G401 (cell line): ENCODE results near the gene CARMIL1. TPM values are rescaled to one million over a fixed set of nuclear protein-coding genes. Genes with fewer than 3 reads are reported as not detected.
"Not testable (repeated sequence)": the region's sequence is repeated elsewhere in the genome, so short reads cannot be mapped to it uniquely, and the experiment has no call there.

ENCODE experiments used
- DNase-seq: peaks from one replicate; pipeline ENCODE4 v3.0.0-alpha.2; 2015; ENCODE audit warnings: low spot score
- in situ Hi-C: cut with HindIII; loops from 2 replicates; pipeline ENCODE4 v1.10.0; 2016; ENCODE audit warnings: low sequenced_read_pairs, mixed read lengths
- total RNA-seq: library from RNA; depleted of rRNA; stranded (reverse); fragments of >200 nt; shearing (Covaris generic); gene quantifications from 2 replicates; pipeline ENCODE4 v1.2.3, GENCODE V29; 2014

The CARMIL1 gene
- total RNA-seq, 1 experiment from 2014 or later = 0.20 TPM

DNA sequence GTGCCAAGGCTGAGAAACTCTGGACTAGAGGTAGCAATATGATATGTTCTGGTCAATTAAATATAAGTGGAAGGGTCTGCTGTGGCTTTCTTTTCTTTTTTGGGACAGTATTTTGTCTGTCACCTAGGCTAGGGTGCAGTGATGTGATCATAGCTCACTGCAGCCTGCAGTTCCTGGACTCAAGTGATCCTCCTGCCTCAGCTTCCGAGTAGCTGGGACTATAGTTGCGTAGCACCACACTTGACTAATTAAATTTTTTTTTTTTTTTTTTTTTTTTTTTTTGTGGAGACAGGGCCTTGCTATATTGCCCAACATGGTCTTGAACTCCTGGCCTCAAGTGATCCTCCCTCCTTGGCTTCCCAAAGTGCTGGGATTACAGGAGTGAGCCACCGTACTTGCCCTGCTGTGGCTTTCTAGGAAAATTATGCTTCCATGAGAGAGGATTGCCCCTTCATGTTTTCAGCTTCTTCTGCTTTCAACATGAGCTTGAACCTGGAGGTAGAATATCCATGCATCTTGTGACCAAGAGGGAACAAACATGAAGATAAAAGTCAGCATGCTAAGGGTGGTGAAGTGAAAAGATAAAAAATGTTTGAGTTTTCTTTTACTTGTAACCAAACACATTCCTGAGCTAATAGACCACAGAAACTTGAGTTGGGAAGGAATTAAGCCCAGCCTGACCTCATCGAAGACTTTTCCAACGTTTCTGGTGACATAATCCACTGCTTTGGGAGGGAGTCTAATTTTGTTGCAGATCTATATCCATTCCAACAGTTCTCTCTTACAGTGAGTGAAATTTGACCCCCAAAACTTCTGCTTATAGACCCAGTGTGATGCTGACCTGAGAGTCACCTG lies 75.1 kb downstream of the CARMIL1 start:
- in situ Hi-C loops = no loop called here
- DNase-seq = no peak

DNA sequence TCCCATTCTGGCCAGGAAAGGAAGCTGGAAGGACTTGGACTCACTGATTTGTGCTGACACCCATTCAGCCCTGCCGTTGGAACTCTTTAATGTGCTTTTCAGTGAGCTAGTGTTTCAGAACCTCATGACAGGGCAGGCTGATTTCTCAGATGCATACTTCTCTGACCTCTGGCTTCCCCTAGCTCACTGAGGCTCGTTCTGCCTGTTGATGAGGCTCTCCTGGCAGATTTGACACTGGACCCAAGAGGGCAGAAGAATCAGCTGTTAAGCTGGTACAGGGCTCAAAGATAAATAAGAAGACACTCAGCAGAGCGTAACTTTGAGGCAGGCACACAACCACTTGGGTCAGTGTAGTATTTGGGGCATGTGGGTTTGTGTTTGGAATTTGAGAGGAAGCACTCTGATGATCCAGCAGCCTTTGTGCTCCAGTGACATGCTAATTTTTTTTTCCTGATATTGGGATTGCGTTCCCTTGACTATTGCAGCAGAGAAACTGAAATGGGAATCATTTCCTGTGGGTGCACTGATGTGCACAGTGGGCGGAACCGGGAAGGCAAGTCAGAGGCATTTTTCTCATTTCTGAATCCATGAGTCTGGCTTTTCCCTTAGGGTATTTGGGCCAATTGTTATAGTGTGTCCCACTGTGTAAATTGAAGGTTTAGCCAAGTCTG lies 80.2 kb downstream of the CARMIL1 start:
- peak; percentile 37 for DNase-seq
- in situ Hi-C loops = no loop called here

- in situ Hi-C loops = no loop called here
- DNase-seq = peak; percentile 34
Observed at GRCh38 chr6:25359891-25360290, 80.7 kb downstream of the CARMIL1 start.

- DNase-seq = no peak
- in situ Hi-C loops = no loop called here
Observed at GRCh38 chr6:25360621-25361020, 81.4 kb downstream of the CARMIL1 start.

DNA sequence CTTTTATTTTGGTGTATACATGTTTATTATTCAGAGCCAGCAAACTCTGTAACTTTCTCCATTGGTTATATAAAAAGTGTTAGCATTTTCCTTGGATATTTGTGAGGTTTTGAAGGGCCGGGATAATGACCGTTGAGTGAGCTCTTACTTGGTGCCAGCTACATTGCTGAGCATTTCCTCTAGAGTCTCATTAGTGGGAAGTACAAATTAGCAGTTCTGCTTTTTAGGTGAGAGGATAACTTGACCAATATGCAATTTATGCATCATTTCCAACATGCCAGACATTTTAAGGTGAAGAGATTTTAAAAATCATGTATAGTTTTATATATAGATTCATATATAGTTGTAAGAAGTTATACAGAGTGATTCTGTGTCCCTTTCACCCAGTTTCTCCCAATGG lies 84.3 kb downstream of the CARMIL1 start:
- in situ Hi-C loops = no loop called here
- DNase-seq = no peak

DNA sequence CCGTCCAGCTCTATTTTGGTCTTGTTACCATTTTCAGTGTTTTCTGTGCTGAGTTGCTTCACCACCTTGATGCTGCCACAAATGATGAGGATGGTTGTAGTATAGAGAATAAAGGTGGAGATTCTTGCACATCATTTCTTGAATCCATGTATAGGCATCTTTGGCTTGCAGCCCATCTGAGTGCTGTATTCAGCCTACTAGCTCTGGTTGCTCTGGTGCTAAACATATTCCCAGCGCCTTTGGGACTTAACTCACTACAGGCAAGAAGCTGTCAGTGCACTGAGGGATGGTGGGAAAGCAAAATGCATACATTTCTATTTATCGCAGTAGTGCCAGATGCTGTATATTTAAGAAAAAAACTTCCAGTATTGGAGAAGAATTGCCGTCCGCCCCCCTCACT lies 86.0 kb downstream of the CARMIL1 start:
- in situ Hi-C loops = no loop called here
- no peak for DNase-seq

- in situ Hi-C loops = no loop called here
- no peak for DNase-seq
Observed at GRCh38 chr6:25366903-25367545, 87.8 kb downstream of the CARMIL1 start.

DNA sequence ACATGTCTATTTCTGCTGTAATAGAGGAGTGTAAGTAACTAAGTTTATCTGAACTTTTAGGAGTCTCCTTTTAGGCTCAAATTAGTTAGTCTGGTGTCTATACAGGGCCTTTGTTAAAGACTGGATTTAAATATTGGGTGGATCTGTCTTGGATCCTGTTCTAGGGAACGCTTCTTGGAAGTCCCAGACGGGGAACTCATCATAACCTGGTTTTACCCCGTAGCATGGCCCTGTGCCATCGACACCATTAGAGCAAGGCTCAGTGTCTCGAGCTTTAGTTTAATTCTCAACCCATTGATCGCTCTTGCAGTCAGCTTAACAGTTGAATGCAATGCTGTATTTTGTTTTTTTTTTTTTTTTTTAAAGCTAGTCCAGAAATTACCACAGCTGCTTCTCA lies 89.9 kb downstream of the CARMIL1 start:
- in situ Hi-C loops = no loop called here
- peak; percentile 57 for DNase-seq

DNA sequence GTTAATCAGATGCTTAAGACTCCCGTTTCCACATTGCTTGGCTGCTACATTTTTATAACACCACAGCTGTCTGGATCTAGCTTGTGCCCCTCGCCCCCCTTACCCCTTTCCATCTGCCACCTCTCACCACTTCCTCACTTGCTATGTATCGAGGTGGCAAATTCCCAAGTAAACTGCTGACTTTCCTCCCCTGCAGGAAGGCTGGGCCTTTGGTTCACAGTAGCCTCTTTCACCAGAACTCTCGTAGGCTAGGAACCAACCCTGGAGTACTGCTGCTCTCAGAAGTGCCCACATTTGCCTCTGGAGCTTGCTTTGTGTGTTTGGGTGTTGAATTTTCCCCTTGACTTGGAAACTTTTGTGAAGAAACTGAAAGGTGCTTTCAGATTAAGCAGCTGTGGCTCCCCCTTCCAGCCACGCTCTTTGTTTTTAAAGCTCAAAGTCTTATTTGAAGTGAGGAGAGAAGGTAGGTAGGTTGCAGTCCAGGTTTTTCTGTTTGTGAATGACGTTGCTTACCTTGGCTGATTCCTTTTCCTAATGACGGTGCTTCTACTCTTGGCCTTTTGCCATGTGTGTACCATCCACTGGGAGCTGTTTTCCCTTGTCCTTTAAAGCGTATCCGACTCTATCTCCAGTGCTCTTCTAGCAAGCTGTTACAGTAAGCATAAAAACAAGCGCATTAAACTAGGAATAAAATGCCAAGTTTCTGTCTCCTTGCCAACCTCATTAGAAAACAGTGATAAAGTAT lies 90.4 kb downstream of the CARMIL1 start:
- peak; percentile 39 for DNase-seq
- in situ Hi-C loops = no loop called here

DNA sequence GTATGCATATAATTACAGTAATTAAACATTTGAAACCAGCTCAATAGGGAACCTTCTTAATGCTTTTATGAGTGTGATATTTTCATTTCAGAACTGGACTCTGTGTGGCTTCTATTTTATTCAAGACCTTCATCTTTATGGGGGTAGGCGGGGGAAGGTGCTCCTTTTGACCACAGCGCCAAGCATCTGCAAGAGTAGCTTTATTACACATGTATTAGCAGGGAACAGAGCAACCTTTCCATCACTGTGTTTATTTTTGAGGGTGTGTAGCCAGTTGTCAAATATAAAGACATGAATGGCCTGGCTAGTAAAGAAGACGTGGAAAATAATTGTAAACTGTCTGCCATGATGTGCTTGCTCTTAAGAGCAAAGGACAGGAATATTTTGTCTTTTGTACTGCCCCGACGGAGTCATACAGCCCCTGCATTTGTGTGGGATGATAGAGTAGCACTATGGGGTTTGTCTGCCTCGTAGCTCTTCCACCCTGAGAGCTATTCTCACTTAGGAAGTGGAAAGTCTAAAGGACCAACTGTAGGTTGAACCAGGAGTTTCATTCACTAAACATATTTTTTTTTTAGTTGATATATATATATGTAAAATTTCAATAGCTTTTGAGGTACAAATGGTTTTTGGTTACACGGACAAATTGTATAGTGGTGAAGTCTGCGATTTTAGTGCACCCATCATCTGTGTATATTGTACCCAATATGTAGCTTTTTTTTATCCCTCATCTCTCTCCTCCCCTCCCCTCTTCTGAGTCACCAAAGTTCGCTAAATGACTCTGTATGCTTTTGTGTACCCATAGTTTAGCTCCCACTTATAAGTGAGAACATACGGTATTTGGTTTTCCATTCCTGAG lies 91.2 kb downstream of the CARMIL1 start:
- in situ Hi-C loops = no loop called here
- no peak for DNase-seq

DNA sequence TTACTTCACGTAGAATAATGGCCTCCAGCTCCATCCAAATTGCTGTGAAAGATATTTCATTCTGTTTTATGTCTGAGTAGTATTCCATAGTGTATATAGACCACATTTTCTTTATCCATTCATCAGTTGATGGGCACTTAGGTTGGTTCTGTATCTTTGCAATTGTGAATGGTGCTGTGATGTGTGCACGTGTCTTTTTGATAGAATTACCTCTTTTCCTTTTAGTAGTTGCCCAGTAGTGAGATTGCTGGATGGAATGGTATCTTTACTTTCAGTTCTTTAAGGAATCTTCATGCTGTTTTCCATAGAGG lies 91.8 kb downstream of the CARMIL1 start:
- no peak for DNase-seq
- in situ Hi-C loops = no loop called here

DNA sequence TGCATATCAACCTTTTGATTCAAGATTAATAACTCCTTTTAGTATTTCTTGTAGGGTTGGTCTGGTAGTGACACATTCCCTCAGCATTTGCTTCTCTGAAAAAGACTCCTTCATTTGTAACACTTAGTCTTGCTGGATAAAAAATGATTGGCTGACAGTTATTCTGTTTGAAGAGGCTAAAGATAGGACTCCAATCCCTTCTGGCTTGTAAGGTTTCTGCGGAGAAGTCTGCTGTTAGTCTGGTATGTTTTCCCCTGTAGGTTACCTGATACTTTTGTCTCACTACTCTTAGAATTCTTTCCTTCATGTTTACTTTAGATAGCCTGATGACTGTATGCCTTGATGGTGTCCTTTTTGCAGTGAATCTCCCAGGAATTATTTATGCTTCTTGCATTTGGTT lies 96.0 kb downstream of the CARMIL1 start:
- DNase-seq = no peak
- in situ Hi-C loops = no loop called here

DNA sequence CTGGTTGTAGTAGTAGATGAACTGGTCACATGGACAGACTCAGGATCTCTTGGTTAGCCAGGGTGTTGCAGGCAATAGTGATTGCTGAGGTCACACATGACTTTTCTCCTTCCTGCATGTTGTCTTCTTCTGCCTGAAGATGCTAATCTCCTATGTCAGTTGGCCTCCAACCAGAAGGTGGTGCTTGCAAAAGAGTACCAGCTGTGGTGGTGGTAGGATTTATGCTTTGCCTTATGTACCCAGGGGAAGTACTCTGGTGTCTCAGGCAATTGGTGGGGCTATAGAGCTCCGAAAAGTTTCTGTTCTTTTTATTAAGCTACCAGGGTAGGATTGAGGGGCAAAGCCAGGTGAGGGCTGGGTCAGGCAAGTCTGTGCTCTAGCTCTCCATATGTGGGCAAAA lies 98.5 kb downstream of the CARMIL1 start:
- no peak for DNase-seq
- in situ Hi-C loops = no loop called here

DNA sequence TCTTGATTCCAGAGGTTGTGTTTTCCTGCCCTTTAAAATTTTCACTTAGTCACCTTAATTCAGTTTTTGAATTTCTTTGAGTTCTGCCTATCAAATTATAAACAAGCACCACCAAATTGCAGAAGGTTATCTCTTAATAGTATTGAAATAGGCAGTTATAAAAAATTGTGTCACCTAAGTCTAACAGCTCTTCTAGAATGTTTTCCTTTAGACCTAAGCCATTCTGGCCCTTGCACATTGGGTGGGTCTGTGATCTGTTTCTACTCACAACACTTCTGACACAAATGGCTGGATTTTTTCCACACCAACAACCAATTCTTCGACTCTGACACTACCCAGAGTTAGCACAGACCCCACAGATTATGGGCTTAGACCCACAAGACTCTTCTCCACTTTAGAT lies 101.9 kb downstream of the CARMIL1 start:
- DNase-seq = no peak
- in situ Hi-C loops = no loop called here

DNA sequence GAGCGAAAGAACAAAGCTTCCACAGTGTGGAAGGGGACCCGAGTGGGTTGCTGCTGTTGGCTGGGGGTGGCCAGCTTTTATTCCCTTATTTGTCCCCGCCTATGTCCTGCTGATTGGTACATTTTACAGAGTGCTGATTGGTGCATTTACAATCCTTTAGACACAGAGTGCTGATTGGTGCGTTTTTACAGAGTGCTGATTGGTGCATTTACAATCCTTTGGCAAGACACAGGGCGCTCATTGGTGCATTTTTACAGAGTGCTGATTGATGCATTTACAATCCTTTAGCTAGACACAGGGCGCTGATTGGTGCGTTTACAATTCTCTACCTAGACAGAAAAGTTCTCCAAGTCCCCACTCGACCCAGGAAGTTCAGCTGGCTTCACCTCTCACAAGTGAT lies 103.3 kb downstream of the CARMIL1 start:
- in situ Hi-C loops = not testable (repeated sequence)

GRCh38 chr6:25384234-25384633 lies 105.1 kb downstream of the CARMIL1 start:
- in situ Hi-C loops = no loop called here

More for the DNA sequence above, 103.3 kb downstream of the CARMIL1 start:
- DNase-seq = not testable (repeated sequence)

GRCh38 chr6:25384967-25385366 lies 105.8 kb downstream of the CARMIL1 start:
- in situ Hi-C loops = no loop called here
- DNase-seq = no peak

More at GRCh38 chr6:25384234-25384633, 105.1 kb downstream of the CARMIL1 start:
- DNase-seq = no peak

DNA sequence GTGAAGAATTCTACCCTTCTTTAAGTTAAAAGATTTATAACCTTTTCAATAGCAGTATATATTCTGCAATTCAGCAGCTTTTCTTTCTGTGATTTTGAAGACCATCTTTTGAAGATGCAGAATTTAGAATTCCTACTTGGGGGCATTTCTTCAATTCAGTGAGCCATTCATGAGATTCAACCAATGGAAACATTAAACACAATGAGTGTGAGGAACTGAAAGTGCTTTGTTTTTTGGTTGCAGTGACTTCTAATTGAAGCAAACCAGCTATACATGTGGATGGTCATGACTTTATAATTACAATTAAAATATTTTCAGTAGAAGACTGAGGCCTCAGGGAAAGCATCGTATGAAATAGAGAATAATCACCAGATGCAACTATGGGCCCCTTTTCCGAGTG lies 108.3 kb downstream of the CARMIL1 start:
- DNase-seq = no peak
- in situ Hi-C loops = no loop called here

- in situ Hi-C loops = no loop called here
- no peak for DNase-seq
Observed at GRCh38 chr6:25387911-25388310, 108.7 kb downstream of the CARMIL1 start.
